ENCODE measurements around the gene SFR1. TPM values are rescaled to one million over a fixed set of nuclear protein-coding genes. Genes with fewer than 3 reads are reported as not detected.

Gene SFR1
- total and polyA plus RNA-seq, 3 experiments from 2014 or later, result 13.6 to 15.5 (median 13.7) TPM

DNA sequence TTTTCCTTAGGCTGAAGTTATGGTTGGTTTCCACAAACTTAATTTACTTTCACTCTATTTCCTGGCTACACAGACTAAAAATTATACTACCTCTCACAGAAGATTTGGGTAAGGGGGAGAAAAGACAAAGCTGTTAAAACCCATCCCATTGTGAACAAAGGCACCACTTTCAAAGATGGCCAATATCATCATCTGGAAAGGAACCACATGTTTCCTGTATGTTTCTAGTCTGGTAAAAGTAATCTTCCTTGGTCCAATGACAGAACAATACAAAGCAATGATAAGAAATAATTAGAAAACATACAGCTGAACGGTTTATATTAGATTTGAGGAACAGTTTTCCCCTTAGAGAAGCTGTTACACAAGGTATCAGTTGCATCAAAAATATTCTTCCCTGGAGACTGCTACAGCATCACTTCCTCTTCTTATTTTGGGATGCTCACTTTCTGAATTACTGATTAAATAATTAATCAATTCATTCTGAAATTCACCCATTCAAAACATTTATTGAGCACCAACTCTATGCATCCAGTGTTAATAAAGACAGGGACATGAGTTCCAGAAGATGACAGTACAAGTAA lies 8.5 kb upstream of the SFR1 start:
- H3K4me1 Mint-ChIP-seq, result no peaks in the 10 kb centered on the region
- Histone ChIP-seq H3K4me3 (ENCODE audit: low read length) (no peak overlapping the region), H3K27me3 (ENCODE audit: insufficient read depth, low read length, poor library complexity, severe bottlenecking) (no peaks in the 10 kb centered on the region), H3K9me3 (ENCODE audit: low read length) (no peaks in the 10 kb centered on the region), H3K27ac (ENCODE audit: low read depth, low read length) (no peak overlapping the region), H3K4me1 (ENCODE audit: insufficient read depth, low read length) (no peaks in the 10 kb centered on the region), H3K36me3 (ENCODE audit: insufficient read depth, low read length) (no peaks in the 10 kb centered on the region)
- DNase-seq, result no peak
- H3K36me3 Mint-ChIP-seq, result peaks cover 0 to 2% (median 0%) of the 10 kb centered on the region in 3 donors
- no peak overlapping the region for H3K27ac Mint-ChIP-seq
- H3K27me3 Mint-ChIP-seq, result peaks cover 12 to 46% of the 10 kb centered on the region in 2 donors
- H3K9me3 Mint-ChIP-seq, result no peaks in the 10 kb centered on the region
- CTCF ChIA-PET, result no interaction called here
- H3K4me3 Mint-ChIP-seq, result no peak overlapping the region
- POLR2A ChIA-PET, result no interaction called here

DNA sequence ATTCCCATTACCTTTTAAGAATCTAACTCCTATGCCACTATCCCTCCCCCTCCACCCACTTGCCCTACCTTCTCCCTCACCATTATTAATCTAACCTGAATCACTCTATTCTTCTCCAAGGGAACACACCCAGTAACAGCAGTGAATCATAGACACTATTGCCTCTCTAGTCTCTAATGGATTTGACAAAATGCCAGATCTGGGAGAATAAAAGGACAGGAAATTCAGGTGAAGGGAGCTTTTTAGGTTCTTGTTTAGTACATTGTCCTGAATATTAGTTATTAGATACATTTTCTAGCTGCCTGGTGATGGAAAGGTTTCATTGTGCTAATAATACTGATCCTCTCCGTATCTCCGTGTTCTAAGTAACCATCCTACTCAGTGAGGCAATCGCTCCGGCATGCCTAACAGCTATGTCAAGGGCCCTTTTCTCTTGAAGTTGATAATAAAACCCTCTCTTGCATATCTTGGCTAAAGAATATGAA lies 4.1 kb upstream of the SFR1 start:
- ChIA-PET CTCF (no interaction called here), POLR2A (no interaction called here)
- H3K4me1 Mint-ChIP-seq, result peaks cover 12 to 20% (median 14%) of the 10 kb centered on the region in 3 donors
- H3K27me3 Mint-ChIP-seq, result peaks cover 4 to 21% of the 10 kb centered on the region in 2 donors
- H3K9me3 ChIP-seq (ENCODE audit: low read length), result no peaks in the 10 kb centered on the region
- no peaks in the 10 kb centered on the region for H3K27me3 ChIP-seq (ENCODE audit: insufficient read depth, low read length, poor library complexity, severe bottlenecking)
- peaks cover 0 to 13% (median 0%) of the 10 kb centered on the region in 3 donors for H3K36me3 Mint-ChIP-seq
- no peak overlapping the region for H3K27ac ChIP-seq (ENCODE audit: low read depth, low read length)
- no peaks in the 10 kb centered on the region for H3K36me3 ChIP-seq (ENCODE audit: insufficient read depth, low read length)
- peaks cover 12% of the 10 kb centered on the region for H3K4me1 ChIP-seq (ENCODE audit: insufficient read depth, low read length)
- H3K27ac Mint-ChIP-seq, result peak overlapping the region in 1 of 8 donors; percentile 0
- no peak overlapping the region for H3K4me3 Mint-ChIP-seq
- H3K4me3 ChIP-seq (ENCODE audit: low read length), result no peak overlapping the region
- no peaks in the 10 kb centered on the region for H3K9me3 Mint-ChIP-seq
- DNase-seq, result no peak

DNA sequence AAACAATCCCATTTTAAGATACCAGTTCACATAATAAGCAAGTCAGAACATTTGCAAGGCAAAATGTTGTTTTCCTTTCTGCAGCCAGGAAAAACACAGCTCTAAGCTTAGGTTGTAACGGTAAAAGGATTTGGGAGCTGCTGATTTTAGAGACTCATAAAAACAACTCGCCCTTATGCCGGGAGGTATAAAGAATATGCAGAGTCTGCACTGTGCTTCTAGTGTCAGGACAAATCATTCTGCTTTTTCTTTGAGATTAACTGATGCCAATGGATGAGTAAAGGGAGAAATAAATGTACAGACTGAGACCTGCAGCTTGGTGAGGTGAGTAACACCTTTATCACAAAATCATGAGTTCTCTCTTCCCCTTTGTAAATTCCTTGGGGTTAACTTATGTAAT lies 2.0 kb upstream of the SFR1 start:
- Histone ChIP-seq H3K9me3 (ENCODE audit: low read length) (no peaks in the 10 kb centered on the region), H3K4me3 (ENCODE audit: low read length) (no peak overlapping the region), H3K27me3 (ENCODE audit: insufficient read depth, low read length, poor library complexity, severe bottlenecking) (no peaks in the 10 kb centered on the region), H3K4me1 (ENCODE audit: insufficient read depth, low read length) (peaks cover 17% of the 10 kb centered on the region), H3K27ac (ENCODE audit: low read depth, low read length) (no peak overlapping the region), H3K36me3 (ENCODE audit: insufficient read depth, low read length) (no peaks in the 10 kb centered on the region)
- POLR2A ChIA-PET, result interaction anchor here (2.2 kb wide), 1 partner anchor 232 kb away, joined by 12 read pairs; no protein-coding TSS in a partner anchor
- Mint-ChIP-seq H3K27me3 (peaks cover 1 to 14% of the 10 kb centered on the region in 2 donors), H3K36me3 (peaks cover 0 to 17% (median 0%) of the 10 kb centered on the region in 3 donors), H3K4me3 (peak overlapping the region in 1 of 7 donors; percentile 97), H3K9me3 (no peaks in the 10 kb centered on the region), H3K27ac (peak overlapping the region; percentile 33 to 100 (median 99)), H3K4me1 (peaks cover 19 to 28% (median 22%) of the 10 kb centered on the region in 3 donors)
- CTCF ChIA-PET, result interaction anchor here (2.9 kb wide), 1 partner anchor 231 kb away, joined by 13 read pairs; no protein-coding TSS in a partner anchor
- DNase-seq, result no peak

DNA sequence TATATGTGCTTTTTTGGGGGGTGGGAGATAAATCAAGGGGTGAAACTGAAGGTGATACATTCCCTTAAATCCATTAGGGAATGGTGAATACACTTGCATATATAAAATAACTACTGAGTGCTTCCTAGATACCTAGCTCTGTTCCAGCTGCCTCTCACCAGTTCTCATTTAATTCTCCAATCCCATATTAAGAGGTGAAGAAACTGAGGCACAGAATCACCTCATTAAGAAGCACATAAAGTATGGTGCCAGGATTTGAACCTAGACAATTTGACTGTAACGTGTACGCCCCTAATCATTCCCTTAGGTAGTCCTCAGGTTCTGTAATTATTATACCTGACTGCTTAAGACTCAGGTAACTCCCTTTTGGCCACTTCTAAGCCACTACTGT lies 1.5 kb upstream of the SFR1 start:
- no peak for DNase-seq
- H3K4me3 Mint-ChIP-seq, result peak overlapping the region; percentile 94 to 97 (median 96)
- peaks cover 1 to 14% of the 10 kb centered on the region in 2 donors for H3K27me3 Mint-ChIP-seq
- Histone ChIP-seq H3K36me3 (ENCODE audit: insufficient read depth, low read length) (no peaks in the 10 kb centered on the region), H3K4me3 (ENCODE audit: low read length) (peak overlapping the region; percentile 97), H3K9me3 (ENCODE audit: low read length) (no peaks in the 10 kb centered on the region), H3K27ac (ENCODE audit: low read depth, low read length) (peak overlapping the region; percentile 100), H3K27me3 (ENCODE audit: insufficient read depth, low read length, poor library complexity, severe bottlenecking) (no peaks in the 10 kb centered on the region), H3K4me1 (ENCODE audit: insufficient read depth, low read length) (peaks cover 17% of the 10 kb centered on the region)
- ChIA-PET CTCF (interaction anchor here (0.6 to 2.9 kb wide), 10 partner anchors 17 to 246 kb away, joined by 3 to 13 read pairs (median 4); partner anchors contain the start of gene GSTO2), POLR2A (interaction anchor here (0.5 to 2.2 kb wide), 12 partner anchors 42 to 356 kb away, joined by 3 to 12 read pairs (median 4); partner anchors contain the start of genes SLK and STN1)
- peaks cover 19 to 28% (median 22%) of the 10 kb centered on the region in 3 donors for H3K4me1 Mint-ChIP-seq
- H3K36me3 Mint-ChIP-seq, result peaks cover 0 to 22% (median 0%) of the 10 kb centered on the region in 3 donors
- no peaks in the 10 kb centered on the region for H3K9me3 Mint-ChIP-seq
- H3K27ac Mint-ChIP-seq, result peak overlapping the region; percentile 98 to 100 (median 99)

DNA sequence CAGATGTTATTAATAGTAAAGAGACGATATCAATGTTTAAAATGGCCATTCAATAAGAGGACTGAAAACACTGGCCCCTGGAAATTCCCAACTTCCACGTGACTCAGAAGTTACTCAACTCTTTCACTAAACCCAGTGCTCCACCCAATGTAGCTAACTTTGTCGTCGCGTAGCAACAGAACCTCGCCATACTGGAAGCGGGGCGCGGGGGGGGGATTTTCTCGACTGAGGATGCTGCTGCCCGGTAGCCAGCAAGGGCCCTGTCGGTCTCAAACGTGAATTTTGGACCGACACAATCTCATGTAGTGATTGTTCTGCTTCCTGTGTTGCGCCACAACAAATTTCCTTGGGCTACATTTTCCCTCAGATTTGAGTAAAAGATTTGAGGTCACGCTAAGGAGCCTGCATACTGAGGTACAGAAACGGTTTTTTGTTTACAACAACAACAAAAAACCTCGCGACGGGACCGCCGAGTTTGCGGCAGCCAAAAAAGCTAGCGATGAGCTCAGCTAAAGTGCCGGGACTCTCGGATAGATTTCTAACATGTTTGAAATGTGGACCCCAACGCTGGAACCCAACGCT lies 977 bp upstream of the SFR1 start:
- Histone ChIP-seq H3K27ac (ENCODE audit: low read depth, low read length) (peak overlapping the region; percentile 100), H3K4me3 (ENCODE audit: low read length) (peak overlapping the region; percentile 97), H3K4me1 (ENCODE audit: insufficient read depth, low read length) (peaks cover 17% of the 10 kb centered on the region), H3K27me3 (ENCODE audit: insufficient read depth, low read length, poor library complexity, severe bottlenecking) (no peaks in the 10 kb centered on the region), H3K9me3 (ENCODE audit: low read length) (no peaks in the 10 kb centered on the region), H3K36me3 (ENCODE audit: insufficient read depth, low read length) (no peaks in the 10 kb centered on the region)
- H3K36me3 Mint-ChIP-seq, result peaks cover 0 to 24% (median 0%) of the 10 kb centered on the region in 3 donors
- ChIA-PET POLR2A (interaction anchor here (0.5 to 2.2 kb wide), 26 partner anchors 12 to 536 kb away, joined by 3 to 12 read pairs (median 4); partner anchors contain the start of genes GSTO1, GSTO2, ITPRIP and SLK), CTCF (interaction anchor here (0.6 to 2.9 kb wide), 24 partner anchors 10 to 247 kb away, joined by 3 to 13 read pairs (median 4); partner anchors contain the start of genes CFAP58, GSTO2 and STN1)
- peak overlapping the region; percentile 94 to 97 (median 96) for H3K4me3 Mint-ChIP-seq
- H3K4me1 Mint-ChIP-seq, result peaks cover 19 to 28% (median 22%) of the 10 kb centered on the region in 3 donors
- peaks cover 1 to 14% of the 10 kb centered on the region in 2 donors for H3K27me3 Mint-ChIP-seq
- peak; percentile 81 to 96 (median 88) for DNase-seq
- H3K9me3 Mint-ChIP-seq, result no peaks in the 10 kb centered on the region
- peak overlapping the region; percentile 98 to 100 (median 99) for H3K27ac Mint-ChIP-seq

DNA sequence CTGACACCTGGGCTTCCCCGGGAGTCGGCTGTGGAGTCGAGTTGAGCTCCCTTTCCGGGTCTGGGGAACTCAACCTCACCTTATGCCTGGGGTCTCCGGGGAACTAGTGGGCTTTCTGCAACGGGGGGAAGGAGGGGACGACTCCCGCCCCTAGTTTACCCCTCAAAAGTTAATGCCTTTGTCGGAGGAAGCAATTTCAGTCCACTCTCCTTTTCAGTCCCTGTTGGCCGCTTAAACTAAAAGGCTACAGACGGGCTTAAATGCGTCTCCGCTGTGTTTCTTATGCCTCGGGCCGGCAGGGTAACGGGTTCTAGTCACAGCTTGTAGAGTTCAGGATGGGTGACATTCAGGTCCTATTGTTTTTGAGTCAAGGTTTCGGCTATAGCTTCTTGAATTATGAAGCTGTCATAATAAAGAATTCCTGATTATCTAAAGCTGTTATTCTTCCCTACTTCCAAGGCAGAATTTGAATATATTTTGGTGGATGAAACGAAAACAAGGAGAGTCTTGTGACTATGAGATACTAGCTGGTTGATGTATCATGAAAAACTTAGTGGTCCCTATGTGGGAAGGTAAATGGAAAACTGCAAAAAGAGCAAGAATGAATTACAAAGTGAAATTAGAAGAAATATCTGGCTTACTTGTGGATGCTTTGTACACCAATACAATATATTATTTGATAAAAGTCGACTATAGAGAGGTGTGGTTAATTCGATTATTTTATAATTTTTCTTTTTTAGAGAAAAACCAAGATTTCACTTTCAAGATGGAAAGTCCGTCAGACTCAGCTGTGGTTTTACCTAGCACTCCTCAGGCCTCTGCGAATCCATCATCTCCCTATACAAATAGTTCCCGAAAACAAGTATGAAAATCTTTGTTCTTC lies 495 bp downstream of the SFR1 start:
- peak overlapping the region; percentile 95 for H3K4me3 ChIP-seq (ENCODE audit: low read length)
- Mint-ChIP-seq H3K4me1 (peaks cover 19 to 28% (median 22%) of the 10 kb centered on the region in 3 donors), H3K9me3 (no peaks in the 10 kb centered on the region), H3K27me3 (peaks cover 0 to 3% of the 10 kb centered on the region in 2 donors), H3K36me3 (peaks cover 0 to 35% (median 3%) of the 10 kb centered on the region in 3 donors), H3K27ac (peak overlapping the region; percentile 98 to 100 (median 99)), H3K4me3 (peak overlapping the region; percentile 94 to 97 (median 96))
- peak overlapping the region; percentile 94 for H3K27ac ChIP-seq (ENCODE audit: low read depth, low read length)
- ChIA-PET POLR2A (interaction anchor here (0.7 to 2.2 kb wide), 14 partner anchors 9 to 538 kb away, joined by 3 to 12 read pairs (median 5); partner anchors contain the start of genes GSTO1, GSTO2, ITPRIP and STN1), CTCF (interaction anchor here (0.9 to 2.9 kb wide), 21 partner anchors 12 to 238 kb away, joined by 3 to 13 read pairs (median 3); partner anchors contain the start of gene CFAP58)
- H3K36me3 ChIP-seq (ENCODE audit: insufficient read depth, low read length), result no peaks in the 10 kb centered on the region
- no peak for DNase-seq
- peaks cover 17% of the 10 kb centered on the region for H3K4me1 ChIP-seq (ENCODE audit: insufficient read depth, low read length)
- no peaks in the 10 kb centered on the region for H3K9me3 ChIP-seq (ENCODE audit: low read length)
- H3K27me3 ChIP-seq (ENCODE audit: insufficient read depth, low read length, poor library complexity, severe bottlenecking), result no peaks in the 10 kb centered on the region

DNA sequence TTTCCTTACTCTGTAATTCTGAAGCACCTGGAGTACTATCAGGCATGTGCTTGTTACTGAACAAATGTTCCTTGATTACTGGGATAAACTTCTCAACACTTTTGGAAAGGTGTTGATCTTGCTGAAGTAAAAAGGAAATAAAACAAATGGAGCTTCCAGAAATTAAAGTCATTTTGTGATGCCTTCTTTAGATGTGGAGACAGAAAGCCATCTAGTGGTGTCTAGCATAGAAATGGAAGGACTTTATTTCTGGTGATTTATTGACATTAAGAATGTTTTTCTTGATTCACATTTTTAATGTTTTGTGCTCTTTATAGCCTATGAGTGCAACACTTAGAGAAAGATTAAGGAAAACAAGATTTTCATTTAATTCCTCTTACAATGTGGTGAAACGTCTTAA lies 1.4 kb downstream of the SFR1 start:
- no peaks in the 10 kb centered on the region for H3K36me3 ChIP-seq (ENCODE audit: insufficient read depth, low read length)
- ChIA-PET POLR2A (interaction anchor here (0.6 kb wide), 1 partner anchor 539 kb away, joined by 7 read pairs; no protein-coding TSS in a partner anchor), CTCF (interaction anchor here (0.8 to 1.8 kb wide), 4 partner anchors 16 to 228 kb away, joined by 3 to 4 read pairs (median 3); no protein-coding TSS in a partner anchor)
- H3K9me3 ChIP-seq (ENCODE audit: low read length), result no peaks in the 10 kb centered on the region
- H3K4me3 Mint-ChIP-seq, result peak overlapping the region; percentile 33 to 97 (median 96)
- no peak for DNase-seq
- H3K4me1 ChIP-seq (ENCODE audit: insufficient read depth, low read length), result peaks cover 17% of the 10 kb centered on the region
- H3K9me3 Mint-ChIP-seq, result no peaks in the 10 kb centered on the region
- no peaks in the 10 kb centered on the region for H3K27me3 Mint-ChIP-seq
- H3K36me3 Mint-ChIP-seq, result peaks cover 0 to 35% (median 3%) of the 10 kb centered on the region in 3 donors
- H3K4me3 ChIP-seq (ENCODE audit: low read length), result no peak overlapping the region
- H3K27ac ChIP-seq (ENCODE audit: low read depth, low read length), result no peak overlapping the region
- peaks cover 19 to 28% (median 22%) of the 10 kb centered on the region in 3 donors for H3K4me1 Mint-ChIP-seq
- H3K27ac Mint-ChIP-seq, result peak overlapping the region in 7 of 8 donors; percentile 22 to 100 (median 64)
- no peaks in the 10 kb centered on the region for H3K27me3 ChIP-seq (ENCODE audit: insufficient read depth, low read length, poor library complexity, severe bottlenecking)

All from CD8-positive, alpha-beta memory T cell (primary cell).